Testis (tissue), 2 donors: Measurements from ENCODE around the gene CARD18.

Experiments used
- CTCF ChIP-seq, 3 experiments: fragments of 450-650 bp in 2 of 3; fragments of 200-600 bp in 1 of 3; sonication (generic) in 1 of 3; IDR thresholded peaks; one replicate each; pipeline ENCODE4 v1.5.1; 2016 to 2019; ENCODE audit warnings: antibody characterized with exemption in 3 of 3, mild to moderate bottlenecking in 2 of 3, moderate library complexity in 1 of 3
- POLR2A ChIP-seq: fragments of 450-650 bp; IDR thresholded peaks from one replicate; pipeline ENCODE4 v1.6.1; 2017; ENCODE audit warnings: antibody characterized with exemption, mild to moderate bottlenecking, moderate library complexity

GRCh38 chr11:105100206-105100605 is 39.4 kb downstream of the CARD18 start:
- TF ChIP-seq CTCF (IDR thresholded peaks at IDR 0.05) (no peak), POLR2A (no peak)
